ENCODE results near the gene KIF1C.
A peak's percentile ranks its signal among the peaks of the same experiment; 100 is the strongest.
"Not testable (repeated sequence)": the region's sequence is repeated elsewhere in the genome, so short reads cannot be mapped to it uniquely, and the experiment has no call there.

Gene KIF1C

DNA sequence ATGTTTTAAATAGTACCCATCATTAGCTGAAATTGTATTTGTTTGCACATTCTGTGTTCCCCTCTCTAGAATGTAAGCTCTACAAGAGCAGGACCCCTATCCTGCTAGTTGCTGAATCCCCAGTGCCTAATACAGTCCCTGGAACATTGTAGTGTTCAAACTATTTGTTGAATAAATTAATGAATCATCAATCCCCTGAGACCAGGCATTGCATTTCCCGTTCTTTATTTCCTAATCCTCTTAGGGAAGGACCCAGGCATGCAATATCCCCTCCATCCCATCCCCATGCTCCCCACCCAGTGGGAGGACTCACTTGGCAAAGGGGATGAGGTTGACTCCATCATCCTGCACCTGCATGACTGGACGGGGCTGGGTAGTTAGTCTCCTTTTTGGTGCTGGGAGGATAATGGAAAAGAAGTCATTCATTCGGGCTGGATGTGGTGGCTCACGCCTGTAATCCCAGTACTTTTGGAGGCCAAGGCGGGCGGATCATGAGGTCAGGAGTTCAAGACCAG is 3.6 kb upstream of the KIF1C start:
- no peak for DNase-seq (ENCODE audit: low read depth)
- H3K4me3 ChIP-seq (ENCODE audit: low read depth, low read length), result no peak overlapping the region

DNA sequence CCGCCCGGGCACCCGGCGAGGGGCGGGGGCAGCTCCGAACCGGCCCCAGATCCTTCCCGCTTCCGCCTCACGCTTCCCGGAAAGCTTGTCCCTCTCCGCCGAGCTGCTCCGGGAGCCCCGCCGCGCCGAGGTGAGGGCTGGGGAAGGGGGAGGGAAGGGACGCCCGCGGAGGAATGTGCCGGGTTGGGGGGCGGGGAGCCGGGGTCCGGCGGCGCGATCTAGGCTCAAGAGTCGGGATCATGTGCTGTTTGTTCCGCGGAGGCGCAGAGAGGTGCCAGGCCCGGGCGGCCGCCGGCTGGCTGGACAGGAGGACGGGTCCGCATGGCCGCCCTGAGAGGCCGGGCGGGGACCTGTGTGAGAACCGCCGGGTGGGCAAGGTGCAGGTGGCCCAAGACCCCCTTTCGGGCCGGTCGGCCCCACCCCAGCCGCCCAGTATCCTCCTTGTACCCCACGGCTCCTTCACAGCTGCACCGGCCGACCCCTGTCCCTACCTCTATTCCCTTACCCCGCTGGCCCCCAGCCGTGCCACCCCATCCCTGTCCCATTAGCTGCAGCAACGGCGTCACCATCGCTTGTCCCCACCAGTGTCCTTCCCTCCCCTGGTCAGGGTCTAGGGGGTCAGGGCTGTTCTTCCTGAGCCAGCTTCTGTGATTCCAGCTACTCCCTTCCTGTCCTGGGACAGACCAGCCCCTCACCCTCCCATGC is 429 bp downstream of the KIF1C start:
- no peak for DNase-seq (ENCODE audit: low read depth)

DNA sequence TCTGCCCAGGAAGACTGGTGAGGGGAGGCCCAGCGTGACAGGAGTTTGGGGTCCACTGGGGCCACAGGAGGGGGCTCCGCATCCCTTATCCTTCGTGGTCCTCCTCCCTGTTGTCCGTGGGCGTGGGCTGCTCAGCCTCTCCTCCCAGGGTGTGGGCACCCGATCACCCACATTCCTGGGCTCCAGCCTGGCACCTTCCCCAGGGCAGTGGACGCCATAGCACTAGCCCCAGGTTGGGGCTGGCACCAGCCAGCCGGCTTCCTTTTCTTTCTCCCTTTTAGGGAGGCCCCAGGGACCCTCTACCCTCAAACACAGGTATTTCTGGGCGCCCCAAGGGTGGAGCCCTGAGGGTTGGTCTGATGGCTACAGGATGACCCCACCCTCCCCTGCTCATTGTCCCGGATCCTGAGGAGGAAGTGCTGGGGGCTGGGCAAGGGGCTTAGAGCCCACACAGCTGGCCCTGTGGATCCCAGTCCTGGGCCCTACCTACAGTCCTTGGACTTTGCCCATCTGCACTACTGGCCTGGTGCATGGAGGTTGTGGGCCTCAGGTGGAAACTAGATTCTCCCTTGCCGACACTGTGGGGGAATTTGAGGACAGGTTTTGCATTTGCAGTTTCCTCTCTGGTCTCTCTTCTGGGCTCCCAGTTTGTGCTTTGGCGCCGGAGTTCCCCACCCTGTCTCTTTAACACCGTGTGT is 1.1 kb downstream of the KIF1C start:
- peak overlapping the region; percentile 90 for H3K4me3 ChIP-seq (ENCODE audit: low read depth, low read length)
- no peak for DNase-seq (ENCODE audit: low read depth)

More for the DNA sequence above, 429 bp downstream of the KIF1C start:
- peak overlapping the region; percentile 90 for H3K4me3 ChIP-seq (ENCODE audit: low read depth, low read length)

DNA sequence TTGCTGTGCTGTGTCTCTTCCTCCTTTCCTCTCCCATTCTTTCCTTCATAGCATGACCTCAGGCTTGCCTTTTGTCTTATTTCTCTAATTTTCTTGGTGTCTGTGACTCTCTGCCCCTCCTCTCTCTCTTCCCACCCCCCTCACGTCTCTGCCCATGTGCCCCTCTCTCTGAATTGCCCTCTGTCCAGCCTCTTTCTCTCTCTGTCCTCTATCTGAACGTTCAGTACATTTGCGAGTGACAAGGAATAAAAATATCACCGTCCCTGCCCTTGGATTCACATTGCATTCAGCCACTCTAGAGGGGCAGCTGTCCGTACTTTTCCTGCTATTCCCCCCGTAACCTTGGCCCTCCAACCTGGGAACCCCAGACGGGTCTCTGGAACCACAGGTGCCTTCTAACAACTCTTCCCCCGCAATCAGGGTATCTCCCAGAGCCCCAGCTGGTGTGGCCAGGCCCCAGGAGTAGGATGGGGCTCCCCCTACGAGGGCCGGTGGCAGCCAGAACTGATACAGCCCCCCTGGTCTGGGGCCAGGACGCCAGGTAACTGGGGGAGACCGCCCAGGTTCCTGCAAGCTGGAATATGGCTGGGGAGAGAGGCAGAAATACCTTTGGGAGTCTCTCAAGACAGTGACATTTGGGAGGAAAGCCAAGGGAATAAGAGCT is 1.8 kb downstream of the KIF1C start:
- peak overlapping the region; percentile 90 for H3K4me3 ChIP-seq (ENCODE audit: low read depth, low read length)
- no peak for DNase-seq (ENCODE audit: low read depth)

DNA sequence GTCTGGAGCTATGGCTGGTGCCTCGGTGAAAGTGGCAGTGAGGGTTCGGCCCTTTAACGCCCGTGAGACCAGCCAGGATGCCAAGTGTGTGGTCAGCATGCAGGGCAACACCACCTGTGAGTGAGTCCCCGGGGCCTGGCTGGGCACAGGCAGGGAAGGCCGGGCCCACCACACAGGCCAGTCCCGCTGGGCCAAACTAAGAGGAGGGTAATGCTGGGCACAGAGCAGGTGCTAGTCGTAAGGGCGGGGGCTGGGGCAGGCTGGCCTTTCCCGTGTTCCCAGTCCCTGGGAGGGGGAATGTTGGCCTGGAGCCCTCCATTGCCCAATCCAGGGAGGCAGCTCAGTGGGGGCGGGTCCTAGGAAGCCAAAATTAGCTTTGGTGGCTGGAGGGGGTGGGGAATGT is 2.5 kb downstream of the KIF1C start:
- H3K4me3 ChIP-seq (ENCODE audit: low read depth, low read length), result no peak overlapping the region
- no peak for DNase-seq (ENCODE audit: low read depth)

DNA sequence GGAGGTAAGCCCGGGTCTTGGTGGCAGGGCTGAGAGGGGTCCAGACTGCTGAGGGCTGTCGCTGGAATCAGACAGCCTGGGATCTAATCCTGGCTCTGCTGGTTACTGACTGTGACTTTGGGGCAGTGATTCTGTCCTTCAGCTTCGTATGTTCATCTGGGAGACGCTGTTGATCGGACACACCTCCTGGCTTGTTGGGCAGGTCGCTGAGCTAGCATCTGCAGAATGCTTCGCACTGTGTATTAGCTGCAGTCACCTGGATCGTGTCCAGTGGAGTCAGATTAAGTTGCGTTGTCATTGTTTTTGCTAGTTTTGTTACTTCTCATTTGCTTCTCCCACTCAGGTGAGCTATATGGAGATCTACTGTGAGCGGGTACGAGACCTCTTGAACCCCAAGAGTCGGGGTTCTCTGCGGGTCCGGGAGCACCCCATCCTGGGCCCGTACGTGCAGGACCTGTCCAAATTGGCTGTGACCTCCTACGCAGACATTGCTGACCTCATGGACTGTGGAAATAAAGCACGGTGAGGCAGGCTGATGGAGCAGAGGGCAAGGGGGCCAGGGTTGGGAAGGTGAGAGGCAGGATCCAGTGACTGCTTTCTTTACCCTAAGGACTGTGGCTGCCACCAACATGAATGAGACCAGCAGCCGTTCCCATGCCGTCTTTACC is 4.5 kb downstream of the KIF1C start:
- no peak overlapping the region for H3K4me3 ChIP-seq (ENCODE audit: low read depth, low read length)
- DNase-seq (ENCODE audit: low read depth), result no peak

DNA sequence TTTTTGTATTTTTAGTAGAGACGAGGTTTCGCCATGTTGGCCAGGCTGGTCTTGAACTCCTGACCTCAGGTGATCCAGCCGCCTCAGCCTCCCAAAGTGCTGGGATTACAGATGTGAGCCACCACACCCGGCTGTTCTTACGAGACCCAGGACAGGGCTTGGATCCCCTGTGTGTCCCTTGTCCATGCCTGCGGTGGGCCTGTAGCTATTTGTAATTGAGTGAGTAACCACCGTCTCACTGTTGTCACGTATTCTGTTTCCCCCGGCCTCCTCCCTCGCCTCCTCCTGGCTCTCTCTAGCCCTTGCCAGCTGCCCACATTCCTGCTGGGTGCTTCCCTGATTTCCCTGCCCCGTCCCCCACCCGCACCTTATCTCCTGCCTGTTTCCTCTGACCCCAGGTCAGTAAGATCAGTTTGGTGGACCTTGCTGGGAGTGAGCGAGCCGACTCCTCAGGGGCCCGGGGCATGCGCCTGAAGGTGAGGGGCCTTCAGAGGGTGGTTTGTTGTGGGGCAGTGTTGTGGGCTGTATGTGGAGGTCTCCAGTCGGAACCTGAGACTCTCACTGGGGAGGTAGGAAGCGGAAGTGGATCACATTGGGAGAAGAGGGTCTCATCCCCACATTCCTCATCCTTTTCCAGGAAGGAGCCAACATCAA is 5.6 kb downstream of the KIF1C start:
- DNase-seq (ENCODE audit: low read depth), result no peak
- no peak overlapping the region for H3K4me3 ChIP-seq (ENCODE audit: low read depth, low read length)

DNA sequence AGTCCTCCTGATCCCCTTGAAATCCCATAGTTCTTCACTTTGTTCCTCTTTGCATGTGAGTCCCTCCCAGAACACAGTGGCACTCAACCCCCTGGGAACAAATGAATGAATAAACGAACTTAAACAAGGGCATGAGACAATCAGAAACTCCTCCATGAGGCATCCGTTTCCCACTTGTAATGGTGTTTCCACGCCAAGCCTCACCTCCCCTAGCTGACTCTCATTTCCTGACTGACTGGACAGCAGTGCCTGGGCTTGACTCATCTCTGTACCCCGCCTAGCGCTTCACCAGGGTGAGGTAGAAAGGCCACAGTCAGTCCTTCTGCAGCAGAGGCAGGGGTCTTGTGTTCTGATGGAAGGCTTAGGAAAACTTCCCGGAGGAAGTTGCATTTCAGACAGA is 14.2 kb downstream of the KIF1C start:
- no peak overlapping the region for H3K4me3 ChIP-seq (ENCODE audit: low read depth, low read length)
- DNase-seq (ENCODE audit: low read depth), result no peak

DNA sequence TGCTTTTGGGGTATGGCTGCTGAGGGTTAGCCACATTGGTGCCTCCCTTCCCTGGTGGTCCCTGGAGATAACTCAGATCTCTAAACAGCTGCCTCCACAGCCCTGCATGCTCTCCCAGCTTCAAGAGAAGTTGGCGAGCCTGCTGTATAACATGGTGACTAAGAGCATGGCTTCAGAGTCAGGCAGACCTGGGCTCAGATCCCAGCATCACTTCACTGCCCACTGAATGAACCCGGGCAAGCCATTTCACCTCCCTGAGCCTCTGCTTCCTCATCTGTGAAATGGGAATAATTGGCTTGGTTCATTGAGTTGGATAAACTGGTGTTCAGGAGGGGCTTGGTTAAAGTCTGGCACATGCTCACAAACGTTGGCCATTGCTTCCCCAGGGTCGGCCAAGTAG is 16.6 kb downstream of the KIF1C start:
- DNase-seq (ENCODE audit: low read depth), result no peak
- H3K4me3 ChIP-seq (ENCODE audit: low read depth, low read length), result no peak overlapping the region

DNA sequence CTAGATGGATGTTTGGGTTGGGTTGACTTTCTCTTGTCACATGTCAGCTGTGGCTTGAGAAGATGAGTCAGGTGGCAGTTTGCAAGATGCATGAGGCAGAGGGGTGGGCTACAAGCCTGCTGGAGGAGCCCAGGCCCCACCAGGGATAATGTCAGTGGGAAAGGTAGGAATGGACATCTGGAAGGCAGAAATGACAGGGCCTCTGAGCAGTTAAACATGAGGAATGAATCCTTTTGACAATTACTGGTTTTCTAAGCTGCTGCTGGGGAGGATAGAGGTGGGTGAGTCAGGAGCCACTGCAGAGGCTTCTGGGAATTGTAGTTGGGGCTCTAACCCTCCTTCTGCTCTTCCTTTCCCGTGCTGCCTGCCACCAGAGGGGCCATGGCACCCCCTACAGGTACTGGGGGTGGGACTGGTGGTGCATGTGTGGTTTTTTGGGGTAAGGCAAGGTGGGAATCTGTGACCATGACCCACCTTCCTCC is 21.8 kb downstream of the KIF1C start:
- no peak overlapping the region for H3K4me3 ChIP-seq (ENCODE audit: low read depth, low read length)
- DNase-seq (ENCODE audit: low read depth), result no peak

DNA sequence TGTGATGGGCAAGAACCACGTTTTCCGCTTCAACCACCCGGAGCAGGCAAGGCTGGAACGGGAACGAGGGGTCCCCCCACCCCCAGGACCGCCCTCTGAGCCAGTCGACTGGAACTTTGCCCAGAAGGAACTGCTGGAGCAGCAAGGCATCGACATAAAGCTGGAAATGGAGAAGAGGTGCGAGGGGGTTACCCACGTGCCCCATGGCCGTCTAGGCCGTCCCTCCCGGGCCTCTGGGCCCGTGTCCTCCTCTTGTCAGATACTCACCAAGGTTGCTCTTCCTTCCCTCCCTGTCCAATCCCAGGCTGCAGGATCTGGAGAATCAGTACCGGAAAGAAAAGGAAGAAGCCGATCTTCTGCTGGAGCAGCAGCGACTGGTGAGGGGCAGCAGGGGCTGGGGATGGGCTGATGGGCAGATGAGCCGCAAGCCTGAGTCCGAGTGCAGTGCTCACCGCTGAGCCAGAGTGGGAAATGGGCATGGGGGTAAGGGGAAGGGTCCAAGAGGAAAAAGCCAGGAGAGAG is 22.8 kb downstream of the KIF1C start:
- H3K4me3 ChIP-seq (ENCODE audit: low read depth, low read length), result no peak overlapping the region
- DNase-seq (ENCODE audit: low read depth), result no peak

DNA sequence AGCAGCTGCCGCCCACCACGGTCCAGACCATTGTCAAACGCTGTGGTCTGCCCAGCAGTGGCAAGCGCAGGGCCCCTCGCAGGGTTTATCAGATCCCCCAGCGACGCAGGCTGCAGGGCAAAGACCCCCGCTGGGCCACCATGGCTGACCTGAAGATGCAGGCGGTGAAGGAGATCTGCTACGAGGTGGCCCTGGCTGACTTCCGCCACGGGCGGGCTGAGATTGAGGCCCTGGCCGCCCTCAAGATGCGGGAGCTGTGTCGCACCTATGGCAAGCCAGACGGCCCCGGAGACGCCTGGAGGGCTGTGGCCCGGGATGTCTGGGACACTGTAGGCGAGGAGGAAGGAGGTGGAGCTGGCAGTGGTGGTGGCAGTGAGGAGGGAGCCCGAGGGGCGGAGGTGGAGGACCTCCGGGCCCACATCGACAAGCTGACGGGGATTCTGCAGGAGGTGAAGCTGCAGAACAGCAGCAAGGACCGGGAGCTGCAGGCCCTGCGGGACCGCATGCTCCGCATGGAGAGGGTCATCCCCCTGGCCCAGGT is 24.5 kb downstream of the KIF1C start:
- no peak overlapping the region for H3K4me3 ChIP-seq (ENCODE audit: low read depth, low read length)
- no peak for DNase-seq (ENCODE audit: low read depth)

DNA sequence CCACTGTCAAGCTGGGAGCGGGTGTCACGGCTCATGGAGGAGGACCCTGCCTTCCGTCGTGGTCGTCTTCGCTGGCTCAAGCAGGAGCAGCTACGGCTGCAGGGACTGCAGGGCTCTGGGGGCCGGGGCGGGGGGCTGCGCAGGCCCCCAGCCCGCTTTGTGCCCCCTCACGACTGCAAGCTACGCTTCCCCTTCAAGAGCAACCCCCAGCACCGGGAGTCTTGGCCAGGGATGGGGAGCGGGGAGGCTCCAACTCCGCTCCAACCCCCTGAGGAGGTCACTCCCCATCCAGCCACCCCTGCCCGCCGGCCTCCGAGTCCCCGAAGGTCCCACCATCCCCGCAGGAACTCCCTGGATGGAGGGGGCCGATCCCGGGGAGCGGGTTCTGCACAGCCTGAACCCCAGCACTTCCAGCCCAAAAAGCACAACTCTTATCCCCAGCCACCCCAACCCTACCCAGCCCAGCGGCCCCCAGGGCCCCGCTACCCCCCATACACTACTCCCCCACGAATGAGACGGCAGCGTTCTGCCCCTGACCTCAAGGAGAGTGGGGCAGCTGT is 25.9 kb downstream of the KIF1C start:
- no peak for DNase-seq (ENCODE audit: low read depth)
- no peak overlapping the region for H3K4me3 ChIP-seq (ENCODE audit: low read depth, low read length)

DNA sequence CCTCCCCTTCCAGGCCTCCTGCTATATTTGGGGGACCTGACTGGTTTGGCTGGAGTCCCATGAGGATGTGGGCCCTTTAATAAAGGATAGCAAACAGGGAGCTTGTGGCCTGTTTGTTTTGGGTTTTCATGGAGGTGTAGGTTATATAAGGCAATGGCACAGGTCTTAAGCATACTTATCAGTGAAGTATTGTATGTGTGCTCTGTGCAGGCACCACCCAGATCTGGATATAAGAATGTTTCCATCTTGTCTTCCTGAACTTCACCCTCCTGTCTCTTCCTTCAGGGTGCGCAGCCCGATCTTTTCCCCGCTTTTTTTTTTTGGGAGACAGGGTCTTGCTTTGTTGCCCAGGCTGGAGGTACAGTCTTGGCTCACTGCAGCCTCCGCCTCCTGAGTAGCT is 26.9 kb downstream of the KIF1C start:
- H3K4me3 ChIP-seq (ENCODE audit: low read depth, low read length), result no peak overlapping the region
- DNase-seq (ENCODE audit: low read depth), result no peak

DNA sequence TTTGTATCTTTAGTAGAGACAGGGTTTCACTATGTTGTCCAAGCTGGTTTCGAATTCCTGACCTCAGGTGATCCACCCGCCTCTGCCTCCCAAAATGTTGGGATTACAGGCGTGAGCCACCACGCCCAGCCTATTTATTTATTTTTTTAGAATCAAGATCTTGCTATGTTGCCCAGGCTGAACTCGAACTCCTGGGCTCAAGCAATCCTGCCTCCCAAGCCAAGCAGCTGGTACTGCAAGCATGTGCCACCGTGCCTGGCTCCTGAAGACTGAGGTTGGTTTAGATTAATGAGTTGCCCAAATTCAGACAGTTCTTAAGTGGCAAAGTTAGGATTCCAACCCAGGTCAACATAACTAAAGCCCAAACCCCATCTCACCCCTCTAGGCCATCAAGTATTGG is 29.5 kb downstream of the KIF1C start:
- H3K4me3 ChIP-seq (ENCODE audit: low read depth, low read length), result no peak overlapping the region
- DNase-seq (ENCODE audit: low read depth), result no peak

DNA sequence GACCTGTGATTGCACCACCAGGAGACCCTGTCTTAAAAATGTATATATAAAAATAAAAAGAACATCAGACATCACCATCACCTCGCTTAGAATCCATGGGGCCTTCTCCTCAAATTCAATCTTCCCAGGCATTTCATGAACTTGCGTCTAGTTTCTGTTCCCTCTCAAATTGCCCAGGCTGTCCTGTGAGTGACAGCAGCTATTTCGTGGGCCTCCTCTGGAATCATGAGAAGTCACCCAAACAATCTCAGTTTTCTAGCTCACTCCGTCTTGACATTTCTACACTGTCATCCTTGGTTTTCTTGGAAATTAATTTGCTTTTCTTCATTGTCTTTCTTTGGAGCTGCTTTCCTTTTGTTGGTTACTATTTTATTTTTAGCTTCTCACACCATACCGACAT is 30.2 kb downstream of the KIF1C start:
- DNase-seq (ENCODE audit: low read depth), result no peak
- H3K4me3 ChIP-seq (ENCODE audit: low read depth, low read length), result no peak overlapping the region

DNA sequence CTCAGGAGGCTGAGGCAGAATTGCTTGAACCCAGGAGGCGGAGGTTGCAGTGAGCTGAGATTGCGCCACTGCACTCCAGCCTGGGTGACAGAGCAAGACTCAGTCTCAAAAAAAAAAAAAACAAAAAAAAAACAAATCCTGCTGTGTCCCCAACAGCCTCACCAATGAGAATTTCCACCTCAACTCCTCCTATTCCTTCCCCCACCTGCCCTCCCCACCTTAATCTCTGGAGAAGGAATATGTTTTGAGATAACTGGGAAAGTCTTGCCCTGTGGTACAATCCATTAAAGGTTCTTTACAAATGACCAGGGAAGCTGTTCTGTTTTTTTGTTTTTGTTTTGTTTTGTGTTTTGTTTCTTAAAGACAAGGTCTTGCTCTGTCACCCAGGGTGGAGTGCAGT is 32.4 kb downstream of the KIF1C start:
- DNase-seq (ENCODE audit: low read depth); H3K4me3 ChIP-seq (ENCODE audit: low read depth, low read length): not testable (repeated sequence)

DNA sequence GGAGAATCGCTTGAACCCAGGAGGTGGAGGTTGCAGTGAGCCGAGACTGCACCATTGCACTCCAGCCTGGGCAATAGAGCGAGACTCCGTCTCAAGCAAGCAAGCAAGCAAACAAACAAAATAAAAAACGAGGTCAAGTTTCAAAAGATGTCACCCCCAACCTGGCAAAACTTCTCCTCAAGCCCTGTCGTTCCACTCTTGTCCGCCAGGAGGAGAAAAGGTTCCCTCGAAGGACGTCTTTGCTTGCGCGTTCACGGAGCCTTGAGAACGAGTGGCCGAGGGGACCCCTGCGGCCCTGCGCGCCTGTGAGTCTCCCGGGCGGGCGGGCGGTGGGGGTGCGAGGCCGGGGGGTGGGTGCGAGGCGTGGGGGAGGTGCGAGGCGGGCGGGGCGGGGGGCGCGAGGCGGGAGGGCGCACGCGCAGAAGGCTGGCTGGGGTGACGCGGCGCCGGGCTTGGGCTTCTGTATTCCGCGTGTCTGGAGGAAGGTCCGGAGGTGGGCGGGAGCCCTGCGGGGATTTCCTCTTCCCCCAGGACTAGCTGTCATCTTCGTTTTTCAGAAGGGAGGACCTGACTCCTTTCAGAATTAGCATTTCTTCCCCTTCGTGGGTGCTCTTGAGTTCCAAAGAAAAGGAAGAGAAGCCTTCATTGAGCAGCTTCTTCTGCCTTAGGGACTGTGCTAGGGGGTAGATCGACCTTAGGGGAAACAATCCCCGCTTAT is 33.8 kb downstream of the KIF1C start:
- peak overlapping the region; percentile 41 for H3K4me3 ChIP-seq (ENCODE audit: low read depth, low read length)
- peak; percentile 35 for DNase-seq (ENCODE audit: low read depth)
